Fibroblast of mammary gland (primary cell): ENCODE results near the gene ANK3.
A peak's percentile ranks its signal among the peaks of the same experiment; 100 is the strongest.

Source experiments
- DNase-seq: peaks from one replicate; pipeline ENCODE4 v3.0.0-alpha.2; 2010; ENCODE audit warnings: low read depth
- H3K4me3 ChIP-seq: 2 replicates; pipeline ENCODE4 v1.5.1; 2011; ENCODE audit warnings: low read depth, mild to moderate bottlenecking, low read length, moderate library complexity; ENCODE audit not compliant: control insufficient read depth
- TF ChIP-seq, protein P1 (sequence below): conservative IDR thresholded peaks from 2 replicates; pipeline ENCODE4 v1.5.1; 2011; ENCODE audit warnings: low read depth, low read length, inconsistent platforms; ENCODE audit not compliant: control insufficient read depth, insufficient read depth

The ANK3 gene

GRCh38 chr10:60114765-60115586, 274.7 kb downstream of the ANK3 start:
- peak; percentile 82 for DNase-seq
- TF ChIP-seq, protein P1, sequence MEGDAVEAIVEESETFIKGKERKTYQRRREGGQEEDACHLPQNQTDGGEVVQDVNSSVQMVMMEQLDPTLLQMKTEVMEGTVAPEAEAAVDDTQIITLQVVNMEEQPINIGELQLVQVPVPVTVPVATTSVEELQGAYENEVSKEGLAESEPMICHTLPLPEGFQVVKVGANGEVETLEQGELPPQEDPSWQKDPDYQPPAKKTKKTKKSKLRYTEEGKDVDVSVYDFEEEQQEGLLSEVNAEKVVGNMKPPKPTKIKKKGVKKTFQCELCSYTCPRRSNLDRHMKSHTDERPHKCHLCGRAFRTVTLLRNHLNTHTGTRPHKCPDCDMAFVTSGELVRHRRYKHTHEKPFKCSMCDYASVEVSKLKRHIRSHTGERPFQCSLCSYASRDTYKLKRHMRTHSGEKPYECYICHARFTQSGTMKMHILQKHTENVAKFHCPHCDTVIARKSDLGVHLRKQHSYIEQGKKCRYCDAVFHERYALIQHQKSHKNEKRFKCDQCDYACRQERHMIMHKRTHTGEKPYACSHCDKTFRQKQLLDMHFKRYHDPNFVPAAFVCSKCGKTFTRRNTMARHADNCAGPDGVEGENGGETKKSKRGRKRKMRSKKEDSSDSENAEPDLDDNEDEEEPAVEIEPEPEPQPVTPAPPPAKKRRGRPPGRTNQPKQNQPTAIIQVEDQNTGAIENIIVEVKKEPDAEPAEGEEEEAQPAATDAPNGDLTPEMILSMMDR, result peak; percentile 71
- H3K4me3 ChIP-seq, result no peak overlapping the region

DNA sequence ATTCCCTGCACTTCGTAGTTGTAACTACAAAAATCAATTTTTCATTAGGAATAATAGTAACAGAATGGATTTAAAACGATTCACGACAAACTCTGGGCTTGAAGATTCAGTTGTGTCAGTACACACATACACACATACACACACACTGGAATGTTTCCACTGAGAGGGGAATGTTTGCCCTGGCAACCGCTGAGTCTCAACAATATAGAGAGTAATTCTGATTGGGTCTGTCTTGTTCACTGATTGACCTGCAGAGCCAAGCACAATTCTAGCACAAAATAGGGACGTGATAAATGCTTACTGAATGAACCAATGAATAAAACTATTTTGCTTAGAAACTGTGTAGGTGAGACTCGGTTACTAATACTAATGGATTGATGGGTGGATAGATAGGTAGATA, 278.9 kb downstream of the ANK3 start:
- TF ChIP-seq, protein P1, result no peak
- no peak for DNase-seq
- no peak overlapping the region for H3K4me3 ChIP-seq

GRCh38 chr10:60107308-60107976, 282.2 kb downstream of the ANK3 start:
- TF ChIP-seq, protein P1, result no peak
- DNase-seq, result no peak
- H3K4me3 ChIP-seq, result no peak overlapping the region

DNA sequence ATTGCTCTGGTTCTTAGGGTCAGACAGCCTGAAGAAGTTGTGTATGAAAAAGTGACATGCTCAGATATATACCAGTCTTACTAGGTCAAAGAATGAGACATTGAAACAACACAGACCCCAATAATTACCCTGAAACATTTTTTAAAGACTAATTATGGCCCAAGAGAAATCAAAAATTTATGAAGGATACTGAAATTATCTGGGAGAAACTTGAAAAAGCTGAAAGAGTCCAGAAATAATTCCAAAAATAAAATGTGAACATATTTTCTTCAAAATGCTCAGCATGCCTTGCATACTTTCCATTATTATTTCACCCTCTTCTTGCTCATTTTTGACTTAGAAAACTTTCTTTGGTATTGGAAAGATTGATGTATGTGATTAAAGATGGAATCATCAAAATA, 284.4 kb downstream of the ANK3 start:
- H3K4me3 ChIP-seq, result no peak overlapping the region
- no peak for DNase-seq
- TF ChIP-seq, protein P1, result no peak

GRCh38 chr10:60101821-60102220, 287.9 kb downstream of the ANK3 start:
- H3K4me3 ChIP-seq, result no peak overlapping the region
- DNase-seq, result no peak
- TF ChIP-seq, protein P1, result no peak

- DNase-seq, result peak; percentile 79
- no peak overlapping the region for H3K4me3 ChIP-seq
- TF ChIP-seq, protein P1, result peak; percentile 58
Measured at GRCh38 chr10:60099998-60100747, 289.5 kb downstream of the ANK3 start.
